GM23338 (cell line): ENCODE results near the gene ALDH1B1. TPM values are rescaled to one million over a fixed set of nuclear protein-coding genes. Genes with fewer than 3 reads are reported as not detected.
A peak's percentile ranks its signal among the peaks of the same experiment; 100 is the strongest.

Source experiments
- ATAC-seq: fragments of 200-7000 bp; cut with Tn5 transposase; 3 replicates; pipeline ENCODE4 v1.9.1; 2020
- DNase-seq: peaks from one replicate; pipeline ENCODE4 v3.0.0-alpha.2; 2015; ENCODE audit warnings: low spot score
- H2AFZ ChIP-seq: fragments of 200-600 bp; sonication (generic); 2 replicates; pipeline ENCODE4 v1.8.0; 2016; ENCODE audit warnings: antibody characterized with exemption, mild to moderate bottlenecking, moderate library complexity
- H3F3A ChIP-seq: fragments of 200-600 bp; sonication (generic); replicated peaks from 2 replicates; pipeline ENCODE4 v1.8.0; 2017; ENCODE audit warnings: antibody characterized with exemption, mixed run types, low read depth
- H3K27ac ChIP-seq: fragments of 200-600 bp; sonication (generic); 2 replicates; pipeline ENCODE4 v1.6.1; 2016; ENCODE audit warnings: low read depth
- H3K27me3 ChIP-seq: fragments of 200-600 bp; sonication (generic); 2 replicates; pipeline ENCODE4 v1.8.0; 2016; ENCODE audit warnings: mild to moderate bottlenecking, mixed run types, moderate library complexity; ENCODE audit not compliant: insufficient read depth
- H3K36me3 ChIP-seq: fragments of 200-600 bp; sonication (generic); 2 replicates; pipeline ENCODE4 v1.8.0; 2016; ENCODE audit warnings: mild to moderate bottlenecking; ENCODE audit not compliant: insufficient read depth
- H3K4me1 ChIP-seq: fragments of 200-600 bp; sonication (generic); 2 replicates; pipeline ENCODE4 v1.8.0; 2016; ENCODE audit warnings: mild to moderate bottlenecking, moderate library complexity; ENCODE audit not compliant: insufficient read depth
- H3K4me2 ChIP-seq: fragments of 200-600 bp; sonication (generic); 2 replicates; pipeline ENCODE4 v1.7.1; 2017; ENCODE audit warnings: mixed run types
- H3K4me3 ChIP-seq: fragments of 200-600 bp; sonication (generic); 2 replicates; pipeline ENCODE4 v1.6.1; 2016; ENCODE audit warnings: mixed run types
- H3K79me2 ChIP-seq: fragments of 200-600 bp; sonication (generic); replicated peaks from 2 replicates; pipeline ENCODE4 v1.8.0; 2017; ENCODE audit warnings: mild to moderate bottlenecking; ENCODE audit not compliant: insufficient read depth
- H3K9me2 ChIP-seq: fragments of 200-600 bp; sonication (generic); 2 replicates; pipeline ENCODE4 v1.8.0; 2017; ENCODE audit not compliant: insufficient read depth
- H4K20me1 ChIP-seq: fragments of 200-600 bp; sonication (generic); replicated peaks from 2 replicates; pipeline ENCODE4 v1.8.0; 2017; ENCODE audit warnings: mild to moderate bottlenecking; ENCODE audit not compliant: insufficient read depth
- H3K27ac Mint-ChIP-seq: 2 replicates; pipeline ENCODE4 v1.8.0; 2020; ENCODE audit warnings: inconsistent platforms, mild to moderate bottlenecking, moderate library complexity, mixed read lengths
- H3K27me3 Mint-ChIP-seq: 3 replicates; pipeline ENCODE4 v1.8.0; 2022; ENCODE audit warnings: low read depth, mild to moderate bottlenecking, moderate library complexity, mixed read lengths, inconsistent platforms; ENCODE audit not compliant: insufficient read depth, poor library complexity
- H3K36me3 Mint-ChIP-seq: 3 replicates; pipeline ENCODE4 v1.8.0; 2021; ENCODE audit warnings: low read depth, mild to moderate bottlenecking, inconsistent platforms, moderate library complexity, mixed read lengths
- H3K4me1 Mint-ChIP-seq: 3 replicates; pipeline ENCODE4 v1.8.0; 2020; ENCODE audit warnings: mild to moderate bottlenecking, inconsistent platforms, mixed read lengths
- H3K4me3 Mint-ChIP-seq: 3 replicates; pipeline ENCODE4 v1.8.0; 2021; ENCODE audit warnings: moderate library complexity, mild to moderate bottlenecking, inconsistent platforms, mixed read lengths
- H3K9me3 Mint-ChIP-seq: 3 replicates; pipeline ENCODE4 v1.8.0; 2020; ENCODE audit warnings: moderate library complexity, mild to moderate bottlenecking, inconsistent platforms, mixed read lengths
- CTCF ChIP-seq, 2 experiments: fragments of 200-600 bp in 1 of 2; sonication (generic) in 1 of 2; conservative IDR thresholded peaks; 2 replicates each; pipeline versions ENCODE4 v1.5.1 to v1.6.1; 2016 to 2017; ENCODE audit warnings: antibody characterized with exemption in 2 of 2, low read depth in 2 of 2, mild to moderate bottlenecking in 2 of 2, moderate library complexity in 1 of 2
- ETS1 ChIP-seq: IDR thresholded peaks from 2 replicates; pipeline ENCODE4 v1.6.1; 2016; ENCODE audit warnings: antibody characterized with exemption
- JUNB ChIP-seq: IDR thresholded peaks from one replicate; pipeline ENCODE4 v1.6.1; 2016; ENCODE audit warnings: antibody characterized with exemption; ENCODE audit not compliant: unreplicated experiment
- POLR2AphosphoS5 ChIP-seq: IDR thresholded peaks from 2 replicates; pipeline ENCODE4 v1.6.1; 2016; ENCODE audit warnings: antibody characterized with exemption, low read depth
- STAT1 ChIP-seq: IDR thresholded peaks from one replicate; pipeline ENCODE4 v1.6.1; 2016; ENCODE audit warnings: antibody characterized with exemption; ENCODE audit not compliant: unreplicated experiment
- ZNF462 ChIP-seq: fragments of 250-450 bp; sonication (Bioruptor Pico); IDR thresholded peaks from 2 replicates; pipeline ENCODE4 v1.5.0; 2020; ENCODE audit warnings: mild to moderate bottlenecking, moderate library complexity
- polyA plus RNA-seq: library from polyadenylated mRNA; unstranded; fragments of >200 nt; fragmentation: Nextera tagmentation; extraction: Ambion mirVana; gene quantifications from 2 replicates; pipeline ENCODE4 v1.2.1, GENCODE V29; 2016
- total RNA-seq: library from RNA; depleted of rRNA; stranded (reverse); fragments of >200 nt; shearing (Covaris generic); gene quantifications from 2 replicates; pipeline ENCODE4 v1.2.3, GENCODE V29; 2014

Gene ALDH1B1
- total and polyA plus RNA-seq, 2 experiments from 2014 or later = 37.5 to 74.8 TPM

- TF ChIP-seq ZNF462 (no peak), ETS1 (no peak), CTCF (conservative IDR thresholded peaks at IDR 0.05; ENCODE audit: low read depth in 2 of 2) (no peak), POLR2AphosphoS5 (no peak), STAT1 (no peak), JUNB (no peak)
These were observed 45.2 kb upstream of the ALDH1B1 start (continued) for GRCh38 chr9:38347271-38347671.

GRCh38 chr9:38347946-38348345 is 44.6 kb upstream of the ALDH1B1 start:
- Mint-ChIP-seq H3K4me1 (peaks cover 31% of the 10 kb centered on the region), H3K27ac (no peak overlapping the region), H3K4me3 (no peak overlapping the region), H3K27me3 (peaks cover 17% of the 10 kb centered on the region), H3K36me3 (no peaks in the 10 kb centered on the region), H3K9me3 (no peaks in the 10 kb centered on the region)
- Histone ChIP-seq H3K27ac (no peak overlapping the region), H3K79me2 (no peaks in the 10 kb centered on the region), H3K27me3 (no peaks in the 10 kb centered on the region), H4K20me1 (no peaks in the 10 kb centered on the region), H3K4me3 (no peak overlapping the region), H3K4me2 (no peak overlapping the region), H3F3A (no peaks in the 10 kb centered on the region), H2AFZ (no peak overlapping the region), H3K36me3 (no peaks in the 10 kb centered on the region), H3K4me1 (peaks cover 13% of the 10 kb centered on the region), H3K9me2 (no peaks in the 10 kb centered on the region)
- ATAC-seq (no peak), DNase-seq (no peak)
- TF ChIP-seq ETS1 = no peak
- TF ChIP-seq CTCF (conservative IDR thresholded peaks at IDR 0.05; ENCODE audit: low read depth in 2 of 2) = 0 out of 4 replicates have a peak, but pooled peaks of 1 of the 2 experiments have one; percentile 2
